HG02623 (cell line): ENCODE results near the gene VIL1.

Experiments
- ATAC-seq: cut with Tn5 transposase; IDR thresholded peaks from one replicate; pipeline ENCODE4 v1.9.1; 2021; ENCODE audit warnings: moderate library complexity; ENCODE audit not compliant: unreplicated experiment

Gene VIL1

GRCh38 chr2:218435003-218435982 lies 16.4 kb downstream of the VIL1 start:
- ATAC-seq = no peak

DNA sequence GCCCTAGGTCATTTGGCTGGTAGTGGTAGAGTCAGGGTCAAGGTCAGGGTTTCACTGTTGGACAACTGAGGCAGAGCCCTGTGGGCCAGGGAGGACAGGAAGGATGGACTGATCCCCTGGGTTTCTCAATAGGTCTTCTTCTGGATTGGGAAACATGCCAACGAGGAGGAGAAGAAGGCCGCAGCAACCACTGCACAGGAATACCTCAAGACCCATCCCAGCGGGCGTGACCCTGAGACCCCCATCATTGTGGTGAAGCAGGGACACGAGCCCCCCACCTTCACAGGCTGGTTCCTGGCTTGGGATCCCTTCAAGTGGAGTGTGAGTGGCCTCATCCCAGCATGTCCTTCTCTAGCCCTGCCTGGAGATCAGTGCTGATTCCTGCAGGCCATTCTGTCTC lies 18.1 kb downstream of the VIL1 start:
- no peak for ATAC-seq

GRCh38 chr2:218437969-218438368 lies 19.0 kb downstream of the VIL1 start:
- ATAC-seq = no peak

GRCh38 chr2:218438596-218438995 lies 19.7 kb downstream of the VIL1 start:
- no peak for ATAC-seq

DNA sequence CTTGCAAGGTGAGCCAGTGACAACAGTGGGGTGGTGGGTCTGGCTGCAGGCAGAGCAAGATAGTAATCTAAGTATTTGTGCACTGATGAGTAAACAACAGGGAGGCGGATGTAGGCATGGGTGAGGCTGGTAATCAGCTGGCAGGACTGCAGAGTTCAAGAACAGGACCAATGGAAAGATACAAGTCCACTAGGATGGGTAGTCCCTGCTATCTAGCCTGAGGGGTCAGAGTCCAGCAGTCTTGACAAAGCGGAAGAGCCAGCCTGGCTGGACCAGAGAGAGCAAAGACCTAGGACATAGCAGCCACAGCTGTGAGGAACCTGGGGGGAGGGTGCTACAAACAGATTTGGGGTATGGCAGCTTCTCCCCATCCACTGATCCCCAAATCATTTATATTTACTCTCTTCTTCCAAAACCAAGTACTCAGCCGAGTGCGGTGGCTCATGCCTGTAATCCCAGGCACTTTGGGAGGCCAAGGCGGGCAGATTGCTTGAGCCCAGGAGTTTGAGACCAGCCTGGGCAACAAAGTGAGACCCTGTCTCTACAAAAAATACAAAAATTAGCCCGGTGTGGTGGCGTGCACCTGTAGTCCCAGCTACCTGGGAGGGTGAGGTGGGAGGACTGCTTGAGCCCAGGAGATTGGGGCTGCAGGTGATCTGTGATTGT lies 25.9 kb downstream of the VIL1 start:
- ATAC-seq = no peak

GRCh38 chr2:218445602-218446001 lies 26.7 kb downstream of the VIL1 start:
- no peak for ATAC-seq

GRCh38 chr2:218446547-218446946 lies 27.6 kb downstream of the VIL1 start:
- no peak for ATAC-seq

DNA sequence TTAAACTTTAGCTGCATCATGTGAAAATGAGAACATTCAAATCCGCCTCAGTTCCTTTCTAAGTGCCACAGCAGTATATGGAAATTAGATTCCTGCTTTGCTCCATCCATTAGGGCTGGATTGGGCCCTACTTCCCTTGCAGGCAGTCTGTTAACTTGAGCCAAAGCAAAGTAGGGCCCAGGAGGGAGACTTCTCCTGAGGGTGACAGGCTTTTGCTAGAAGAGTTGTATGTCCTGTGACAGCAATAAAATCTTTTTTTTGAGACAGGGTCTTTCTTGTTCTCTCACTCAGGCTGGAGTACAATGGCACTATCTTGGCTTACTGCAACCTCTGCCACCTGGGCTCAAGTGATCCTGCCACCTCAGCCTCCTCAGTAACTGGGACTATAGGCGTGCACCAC lies 28.1 kb downstream of the VIL1 start:
- ATAC-seq = no peak

- no peak for ATAC-seq
Observed at GRCh38 chr2:218448934-218449333, 30.0 kb downstream of the VIL1 start.

DNA sequence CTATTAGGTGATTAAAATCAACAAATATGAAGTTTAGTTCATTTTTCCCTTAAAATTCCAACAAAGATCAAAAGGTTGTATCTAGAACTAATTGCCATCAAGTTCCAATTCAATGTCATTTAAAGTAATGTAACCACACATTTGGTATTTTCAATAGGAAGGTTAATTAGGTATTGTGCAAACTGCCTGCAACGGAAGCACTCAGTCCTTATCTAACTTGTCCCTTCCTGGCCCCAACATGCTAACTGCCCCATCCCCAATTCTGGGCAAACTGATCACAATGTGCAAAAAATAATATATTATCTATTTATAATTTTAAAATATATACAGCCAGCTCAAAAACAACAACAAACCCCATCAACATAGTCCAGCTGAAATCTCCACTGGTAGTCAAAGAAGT lies 33.2 kb downstream of the VIL1 start:
- no peak for ATAC-seq

DNA sequence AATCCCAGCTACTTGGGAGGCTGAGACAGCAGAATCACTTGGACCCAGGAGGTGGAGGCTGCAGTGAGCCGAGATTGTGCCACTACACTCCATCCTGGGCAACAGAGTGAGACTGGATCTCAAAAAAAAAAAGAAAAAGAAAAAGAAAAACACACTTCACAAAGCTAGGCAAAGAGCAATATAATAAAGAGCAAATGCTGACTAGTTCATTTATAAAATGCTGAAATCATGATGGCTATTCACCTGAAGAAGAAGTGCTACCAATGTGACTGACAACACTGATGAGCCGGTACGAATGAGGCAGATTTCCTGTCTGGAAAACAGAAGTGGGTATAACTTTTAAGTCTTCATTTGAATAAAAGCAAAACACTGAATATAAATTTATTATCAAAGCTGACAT lies 37.9 kb downstream of the VIL1 start:
- ATAC-seq = no peak

- ATAC-seq = no peak
Observed at GRCh38 chr2:218458598-218458997, 39.7 kb downstream of the VIL1 start.

- no peak for ATAC-seq
Observed at GRCh38 chr2:218465987-218466633, 47.2 kb downstream of the VIL1 start.

- ATAC-seq = no peak
Observed at GRCh38 chr2:218470448-218470847, 51.5 kb downstream of the VIL1 start.

DNA sequence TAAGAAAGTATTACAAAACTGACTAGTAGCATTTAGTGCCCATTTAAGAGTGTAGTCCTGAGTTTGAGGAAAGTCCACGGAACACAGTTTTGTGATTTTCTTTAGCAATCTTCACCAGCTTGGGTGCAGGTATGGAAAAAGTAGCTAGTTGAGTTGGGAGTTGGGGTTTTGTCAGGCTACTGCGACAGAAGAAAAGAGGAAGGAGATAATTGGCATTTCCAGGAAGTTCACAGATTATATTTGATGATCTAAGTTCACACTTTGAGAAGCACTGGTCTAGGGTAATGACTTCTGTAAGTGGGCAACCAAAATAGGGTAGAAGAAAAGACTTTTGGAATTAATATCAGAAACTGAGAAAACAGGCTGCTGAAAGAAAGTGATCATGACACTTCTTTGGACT lies 52.1 kb downstream of the VIL1 start:
- no peak for ATAC-seq

- no peak for ATAC-seq
Observed at GRCh38 chr2:218471982-218472381, 53.1 kb downstream of the VIL1 start.

GRCh38 chr2:218472988-218473387 lies 54.1 kb downstream of the VIL1 start:
- ATAC-seq = no peak

- ATAC-seq = no peak
Observed at GRCh38 chr2:218474527-218474926, 55.6 kb downstream of the VIL1 start.

- ATAC-seq = no peak
Observed at GRCh38 chr2:218476676-218477075, 57.8 kb downstream of the VIL1 start.

DNA sequence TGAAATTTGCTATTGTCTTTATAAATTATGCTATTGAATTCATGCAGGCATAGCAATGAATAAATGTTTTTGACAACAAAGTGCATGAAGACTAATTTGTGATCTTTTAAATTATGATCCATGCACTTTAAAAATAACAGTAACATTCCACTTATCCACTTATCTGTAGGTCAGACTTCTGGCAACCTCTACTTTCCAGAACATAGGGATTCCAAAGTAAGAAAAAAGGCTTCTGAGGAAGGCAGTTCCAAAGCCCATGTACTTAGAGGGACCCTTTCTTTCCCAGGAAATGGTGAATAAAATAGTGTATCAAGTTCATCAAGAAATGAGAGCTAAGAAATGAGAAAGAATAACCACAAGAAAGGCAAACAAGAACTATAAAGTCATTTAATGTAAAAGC lies 58.3 kb downstream of the VIL1 start:
- no peak for ATAC-seq

DNA sequence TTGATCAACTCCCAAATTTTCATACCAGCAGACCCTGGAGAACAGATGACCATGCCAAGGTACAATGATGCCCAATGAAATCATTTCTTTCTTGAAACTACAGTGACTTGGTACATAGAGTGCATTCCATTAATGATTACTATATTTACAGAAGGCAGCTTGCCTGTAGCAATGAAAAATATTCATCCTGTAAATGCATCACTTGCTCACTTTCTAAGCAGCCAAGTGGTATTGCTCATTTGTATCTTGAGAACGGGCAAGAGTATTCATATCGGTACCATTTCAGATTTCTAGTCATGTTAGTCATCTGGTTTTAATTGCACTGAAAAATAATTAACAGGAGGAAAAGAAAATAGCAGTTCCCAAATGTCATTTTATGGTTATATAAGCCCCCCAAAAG lies 59.6 kb downstream of the VIL1 start:
- no peak for ATAC-seq

DNA sequence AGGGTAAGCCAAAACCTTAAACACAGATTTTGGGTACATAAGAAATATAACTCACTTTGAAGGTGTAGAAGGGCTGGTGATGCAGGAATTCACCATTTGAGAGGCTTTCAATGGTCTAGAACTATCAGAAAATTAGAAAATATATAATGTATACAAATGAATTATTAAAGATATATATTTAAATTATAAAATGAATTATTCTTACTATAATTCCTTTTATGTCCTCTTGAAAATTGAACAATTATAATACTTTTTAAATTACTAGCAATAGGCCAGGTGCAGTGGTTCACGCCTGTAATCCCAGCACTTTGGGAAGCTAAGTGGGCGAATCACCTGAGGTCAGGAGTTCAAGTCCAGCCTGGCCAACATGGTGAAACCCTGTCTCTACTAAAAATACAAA lies 60.7 kb downstream of the VIL1 start:
- no peak for ATAC-seq
